ENCODE data around the gene SLC16A6.
A peak's percentile ranks its signal among the peaks of the same experiment; 100 is the strongest.

DNA sequence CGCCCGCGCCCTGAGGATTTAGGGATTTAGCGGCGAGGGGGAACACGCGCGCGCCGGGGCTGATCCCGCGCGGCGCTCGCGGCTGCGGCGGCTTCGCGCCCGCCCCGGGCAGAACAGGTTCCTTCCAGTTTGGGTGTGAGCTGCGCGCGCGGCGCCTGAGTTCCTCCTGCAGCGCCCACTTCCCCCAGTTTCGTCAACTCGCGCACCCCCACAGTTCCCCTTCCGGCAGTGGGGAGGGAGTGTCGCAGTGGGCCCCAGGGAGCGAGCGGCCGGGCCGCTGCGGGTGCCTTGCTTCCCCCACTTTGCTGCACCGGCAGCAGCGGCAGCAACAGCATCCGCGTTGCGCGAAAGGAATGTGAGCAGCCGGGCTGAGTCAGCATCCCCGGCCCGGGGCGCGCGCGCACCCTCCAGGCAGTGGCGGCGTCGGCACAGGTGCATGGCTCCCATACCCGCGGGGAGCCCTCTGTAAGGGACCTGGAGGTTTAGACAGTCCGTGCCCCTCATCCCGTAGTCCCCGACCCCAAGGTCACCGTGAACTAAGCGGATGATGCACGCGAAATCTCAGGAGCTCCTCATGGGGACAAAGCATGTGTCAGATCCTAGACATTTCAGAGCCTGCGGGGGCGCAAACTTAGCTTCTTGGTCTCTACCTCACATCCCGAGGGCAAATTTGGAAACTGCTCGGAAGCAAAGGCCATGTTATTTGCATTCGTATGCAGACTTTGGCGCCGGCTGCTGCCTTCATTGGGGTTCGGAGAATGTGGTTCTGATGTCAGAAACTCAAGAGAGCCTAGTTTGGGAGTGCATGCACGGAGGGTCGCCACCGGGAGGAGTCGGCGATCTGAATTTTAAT is 1.1 kb upstream of the SLC16A6 start:
- TF ChIP-seq, protein P1, sequence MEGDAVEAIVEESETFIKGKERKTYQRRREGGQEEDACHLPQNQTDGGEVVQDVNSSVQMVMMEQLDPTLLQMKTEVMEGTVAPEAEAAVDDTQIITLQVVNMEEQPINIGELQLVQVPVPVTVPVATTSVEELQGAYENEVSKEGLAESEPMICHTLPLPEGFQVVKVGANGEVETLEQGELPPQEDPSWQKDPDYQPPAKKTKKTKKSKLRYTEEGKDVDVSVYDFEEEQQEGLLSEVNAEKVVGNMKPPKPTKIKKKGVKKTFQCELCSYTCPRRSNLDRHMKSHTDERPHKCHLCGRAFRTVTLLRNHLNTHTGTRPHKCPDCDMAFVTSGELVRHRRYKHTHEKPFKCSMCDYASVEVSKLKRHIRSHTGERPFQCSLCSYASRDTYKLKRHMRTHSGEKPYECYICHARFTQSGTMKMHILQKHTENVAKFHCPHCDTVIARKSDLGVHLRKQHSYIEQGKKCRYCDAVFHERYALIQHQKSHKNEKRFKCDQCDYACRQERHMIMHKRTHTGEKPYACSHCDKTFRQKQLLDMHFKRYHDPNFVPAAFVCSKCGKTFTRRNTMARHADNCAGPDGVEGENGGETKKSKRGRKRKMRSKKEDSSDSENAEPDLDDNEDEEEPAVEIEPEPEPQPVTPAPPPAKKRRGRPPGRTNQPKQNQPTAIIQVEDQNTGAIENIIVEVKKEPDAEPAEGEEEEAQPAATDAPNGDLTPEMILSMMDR (IDR thresholded peaks at IDR 0.05; ENCODE audit: low read depth, low read length) = peak; percentile 8
- peak; percentile 56 for TF ChIP-seq POLR2A (IDR thresholded peaks at IDR 0.05; ENCODE audit: extremely low read depth, insufficient read length)
